ENCODE data around the gene LAMB1.
"Not testable (repeated sequence)": the region's sequence is repeated elsewhere in the genome, so short reads cannot be mapped to it uniquely, and the experiment has no call there.

The LAMB1 gene

GRCh38 chr7:107940951-107941350 is 62.0 kb downstream of the LAMB1 start:
- no peak for DNase-seq

- DNase-seq: no peak
Observed at GRCh38 chr7:107939573-107940489, 63.1 kb downstream of the LAMB1 start.

- no peak for DNase-seq
Observed at GRCh38 chr7:107938456-107939250, 64.3 kb downstream of the LAMB1 start.

DNA sequence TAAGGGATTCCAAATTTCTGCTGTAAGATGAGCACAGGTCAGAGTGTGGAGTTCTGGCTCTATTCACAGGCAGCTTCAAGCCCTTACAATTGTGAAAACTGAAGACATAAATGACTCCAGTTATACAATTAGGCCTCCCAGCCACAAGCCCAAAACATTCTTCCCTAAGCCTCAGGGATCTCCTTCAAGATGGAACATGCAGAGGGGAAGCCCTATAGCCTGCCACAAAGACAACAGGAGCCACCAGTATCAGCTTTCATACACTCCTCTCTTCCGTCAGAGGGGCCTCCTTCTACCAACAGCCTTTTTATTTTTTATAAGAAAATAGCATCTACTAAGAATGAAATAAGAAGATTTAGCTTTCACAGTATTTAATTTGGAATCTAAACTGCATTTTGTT is 65.4 kb downstream of the LAMB1 start:
- DNase-seq: no peak

- no peak for DNase-seq
Observed at GRCh38 chr7:107936312-107936711, 66.6 kb downstream of the LAMB1 start.

- no peak for DNase-seq
Observed at GRCh38 chr7:107934991-107935770, 67.8 kb downstream of the LAMB1 start.

- DNase-seq: no peak
Observed at GRCh38 chr7:107933386-107934013, 69.5 kb downstream of the LAMB1 start.

- DNase-seq: no peak
Observed at GRCh38 chr7:107932805-107933204, 70.2 kb downstream of the LAMB1 start.

DNA sequence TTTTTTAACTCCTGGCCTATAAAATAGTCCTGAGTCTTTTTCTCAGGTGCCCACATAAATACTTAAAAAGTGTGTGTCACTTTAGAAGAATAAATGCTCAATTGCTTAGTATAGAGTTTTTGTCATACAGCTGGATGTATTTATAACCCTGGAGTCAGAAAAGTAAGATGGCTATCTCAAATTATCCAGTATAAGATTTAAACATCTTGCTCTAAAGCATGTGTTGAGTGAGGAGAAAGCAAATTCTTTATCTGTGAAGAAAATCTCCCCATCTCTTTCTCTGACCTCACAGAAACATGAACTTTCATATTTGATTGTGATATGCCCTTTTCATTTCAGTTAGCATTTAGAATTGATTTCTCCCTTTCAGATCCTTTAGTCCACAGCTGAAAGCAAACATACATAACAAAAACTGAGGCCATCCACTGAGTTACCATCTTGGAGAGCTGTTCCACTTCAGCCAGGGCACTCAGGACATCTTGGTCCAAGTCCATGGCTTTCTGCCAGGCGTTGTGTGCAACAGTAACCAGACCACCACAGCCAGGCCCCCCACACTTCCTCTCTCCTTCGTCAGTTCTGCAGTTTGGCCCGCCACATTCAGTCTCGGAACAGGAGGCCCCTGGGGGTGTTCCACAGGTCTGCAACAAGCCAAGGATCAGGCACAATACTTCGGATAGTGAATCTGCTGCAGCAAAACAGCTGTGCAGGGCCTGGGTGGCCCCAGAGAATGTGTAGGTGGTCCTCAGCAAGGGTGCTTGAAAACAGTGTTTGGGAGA is 71.0 kb downstream of the LAMB1 start:
- no peak for DNase-seq

DNA sequence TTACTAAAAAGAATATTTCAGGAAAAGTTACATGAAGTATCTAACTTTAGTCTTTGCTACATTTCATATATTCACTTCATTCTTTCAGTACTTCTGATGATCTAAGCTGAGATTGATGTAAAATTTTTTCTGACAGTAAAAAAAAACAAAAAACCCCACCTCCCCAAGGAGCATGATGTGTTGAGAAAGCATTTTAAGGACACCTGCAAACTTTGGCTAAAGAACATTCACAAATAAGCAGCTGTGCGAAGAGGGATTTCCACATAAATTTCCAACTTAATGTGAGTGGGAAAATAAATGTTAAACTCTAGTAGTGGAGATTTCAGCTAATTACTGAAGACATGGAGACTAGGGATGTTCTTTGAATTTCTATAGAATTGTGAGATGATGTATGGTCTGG is 76.5 kb downstream of the LAMB1 start:
- no peak for DNase-seq

GRCh38 chr7:107924841-107925504 is 78.0 kb downstream of the LAMB1 start:
- no peak for DNase-seq

DNA sequence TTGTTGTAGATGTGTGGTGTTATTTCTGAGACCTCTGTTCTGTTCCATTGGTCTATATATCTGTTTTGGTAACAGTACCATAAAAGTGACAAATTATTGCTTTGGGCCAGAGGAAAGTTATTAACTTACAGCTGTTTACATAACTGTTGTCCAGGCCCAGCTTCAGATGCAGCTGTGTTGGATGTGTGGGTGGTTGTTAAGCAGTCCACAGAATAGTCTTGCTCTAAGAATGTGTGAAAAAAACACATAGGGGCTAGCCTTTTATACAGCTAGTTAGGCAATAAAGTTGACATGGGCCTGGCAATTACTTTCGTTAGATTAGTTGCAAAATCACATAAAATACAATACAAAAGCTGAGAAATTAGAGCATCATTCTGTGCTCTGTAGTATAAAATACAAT is 80.1 kb downstream of the LAMB1 start:
- DNase-seq: no peak

DNA sequence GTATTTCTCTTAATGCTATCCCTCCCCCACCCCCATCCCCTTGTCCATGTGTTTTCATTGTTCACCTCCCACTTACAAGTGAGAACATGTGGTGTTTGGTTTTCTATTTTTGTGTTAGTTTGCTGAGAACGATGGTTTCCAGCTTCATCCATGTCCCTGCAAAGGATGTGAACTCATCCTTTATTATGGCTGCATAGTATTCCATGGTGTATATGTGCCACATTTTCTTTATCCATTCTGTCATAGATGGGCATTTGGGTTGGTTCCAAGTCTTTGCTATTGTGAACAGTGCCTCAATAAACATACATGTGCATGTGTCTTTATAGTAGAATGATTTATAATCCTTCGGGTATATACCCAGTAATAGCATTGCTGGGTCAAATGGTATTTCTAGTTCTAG is 81.1 kb downstream of the LAMB1 start:
- not testable (repeated sequence) for DNase-seq

DNA sequence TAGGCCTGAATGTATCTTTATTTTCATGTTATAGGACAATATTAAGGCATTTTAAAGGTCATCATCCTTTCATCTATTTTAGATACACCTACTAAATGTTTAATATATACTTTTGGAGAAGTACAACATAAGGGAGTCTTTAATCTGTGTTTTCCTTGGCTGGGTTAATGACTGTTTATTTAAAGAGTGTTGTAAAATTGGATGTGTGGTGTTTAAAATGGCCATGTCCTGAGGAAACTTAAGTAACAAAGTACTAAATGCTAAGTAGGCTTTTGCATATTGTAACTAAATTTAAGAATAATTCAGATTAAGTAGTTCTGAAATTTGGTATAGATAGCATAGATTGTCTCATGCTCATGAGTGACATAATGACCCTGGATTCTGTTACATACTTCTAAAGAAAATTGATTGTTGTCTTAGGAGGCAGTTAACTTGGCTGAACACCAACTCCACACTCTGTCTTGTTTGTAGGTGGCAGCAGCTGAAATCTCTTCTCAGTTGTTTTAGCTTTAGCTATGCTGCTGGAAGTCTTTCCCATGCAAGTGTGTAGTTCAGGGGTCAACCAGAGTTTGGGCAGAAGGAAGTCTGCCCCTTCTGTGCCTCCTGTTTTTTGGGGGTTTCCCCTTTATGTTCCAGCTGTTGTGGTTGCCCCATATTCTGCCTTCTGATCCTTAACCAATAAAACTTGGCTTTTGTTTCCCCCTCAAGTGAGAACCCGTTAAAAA is 82.8 kb downstream of the LAMB1 start:
- no peak for DNase-seq

GRCh38 chr7:107918948-107919347 is 84.0 kb downstream of the LAMB1 start:
- DNase-seq: no peak

- no peak for DNase-seq
Observed at GRCh38 chr7:107917763-107918651, 85.0 kb downstream of the LAMB1 start.

DNA sequence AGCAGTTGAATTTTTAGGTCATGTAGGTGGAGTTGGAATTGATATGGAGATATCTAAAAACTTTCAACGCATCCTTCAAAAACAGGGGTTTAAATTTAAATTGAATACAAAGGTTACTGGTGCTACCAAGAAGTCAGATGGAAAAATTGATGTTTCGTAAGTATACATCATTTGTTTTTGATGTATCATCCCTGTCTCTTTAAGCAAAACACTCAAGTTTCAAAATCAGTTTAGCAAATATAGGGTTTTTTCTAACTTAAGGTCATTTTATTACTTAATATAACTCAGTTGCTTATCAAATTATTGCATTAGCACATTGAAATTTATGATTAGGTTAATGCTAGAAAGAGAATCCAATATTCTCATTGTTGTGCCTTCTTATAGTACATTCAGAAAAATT is 87.4 kb downstream of the LAMB1 start:
- DNase-seq: no peak

GRCh38 chr7:107914831-107915230 is 88.1 kb downstream of the LAMB1 start:
- no peak for DNase-seq

GRCh38 chr7:107913851-107914250 is 89.1 kb downstream of the LAMB1 start:
- no peak for DNase-seq

DNA sequence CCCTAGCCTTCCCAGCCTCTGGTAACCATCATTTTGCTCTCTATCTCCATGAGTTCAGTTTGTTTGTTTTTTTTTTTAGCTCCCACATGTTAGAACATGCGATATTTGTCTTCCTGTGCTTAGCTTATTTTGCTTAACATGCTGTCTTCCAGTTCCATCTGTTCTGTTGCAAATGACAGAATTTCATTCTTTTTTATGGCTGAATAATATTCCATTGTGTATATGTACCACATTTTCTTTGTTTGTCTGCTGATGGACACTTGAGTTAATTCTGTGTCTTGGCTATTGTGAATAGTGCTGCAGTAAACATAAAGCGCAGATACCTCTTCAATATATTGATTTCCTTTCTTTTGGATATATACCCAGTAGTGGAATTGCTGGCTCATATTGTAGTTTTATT is 91.0 kb downstream of the LAMB1 start:
- DNase-seq: no peak

All from activated naive CD4-positive, alpha-beta T cell treated with anti-CD3 and anti-CD28 coated beads, Interleukin-2, amount 50 U/mL, for 16 hours (primary cell).